ENCODE data around the gene PPP1R3E.

Gene PPP1R3E

DNA sequence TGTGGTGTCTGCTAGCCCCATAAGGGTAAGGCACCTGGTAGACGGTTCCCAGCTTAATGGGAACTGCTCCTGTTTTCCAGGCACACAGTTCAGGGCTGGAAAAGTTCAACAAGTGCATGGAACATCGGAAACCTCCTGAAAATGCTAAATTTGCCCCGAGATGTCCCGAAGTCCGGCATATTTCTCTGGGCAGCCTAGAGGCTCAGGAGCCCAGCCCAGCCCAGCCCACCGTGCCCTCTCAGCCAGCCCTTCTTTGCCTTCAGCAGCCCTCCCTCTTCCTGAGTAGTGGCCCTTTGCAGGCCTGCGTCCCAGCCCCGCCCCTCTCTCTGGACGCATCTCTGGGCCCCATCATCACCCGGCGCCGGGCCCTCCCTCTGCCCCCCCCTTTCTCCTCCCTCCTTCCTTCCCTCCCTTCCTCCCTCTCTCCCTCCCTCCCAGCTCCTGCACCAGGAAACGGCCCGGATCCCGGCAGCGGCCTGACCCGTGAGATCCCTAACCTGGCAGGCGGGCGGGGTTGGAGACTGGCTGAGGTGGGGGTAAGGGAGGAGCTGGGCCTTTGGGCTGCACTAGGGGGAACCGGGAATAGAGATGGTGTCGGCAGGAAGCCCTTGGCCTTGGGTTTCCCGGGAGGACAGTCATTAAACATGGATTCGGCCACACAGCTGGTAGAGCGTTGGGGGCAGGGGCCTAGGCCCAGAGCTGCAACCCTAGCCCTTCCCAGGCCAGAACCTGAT is 3.9 kb upstream of the PPP1R3E start, which contains the start of gene BCL2L2:
BCL2L2 (plus strand) TSS at position 422 of the 734 bp plus-strand sequence. CDS start 935 bp downstream, outside the sequence.
- no peak for TF ChIP-seq CTCF (conservative IDR thresholded peaks at IDR 0.05)
- peak within 1 kb of the TSS; percentile 87 for H3K27ac ChIP-seq

GRCh38 chr14:23301969-23302289 is 730 bp downstream of the PPP1R3E start:
- peak overlapping the region; percentile 92 for H3K27ac ChIP-seq

DNA sequence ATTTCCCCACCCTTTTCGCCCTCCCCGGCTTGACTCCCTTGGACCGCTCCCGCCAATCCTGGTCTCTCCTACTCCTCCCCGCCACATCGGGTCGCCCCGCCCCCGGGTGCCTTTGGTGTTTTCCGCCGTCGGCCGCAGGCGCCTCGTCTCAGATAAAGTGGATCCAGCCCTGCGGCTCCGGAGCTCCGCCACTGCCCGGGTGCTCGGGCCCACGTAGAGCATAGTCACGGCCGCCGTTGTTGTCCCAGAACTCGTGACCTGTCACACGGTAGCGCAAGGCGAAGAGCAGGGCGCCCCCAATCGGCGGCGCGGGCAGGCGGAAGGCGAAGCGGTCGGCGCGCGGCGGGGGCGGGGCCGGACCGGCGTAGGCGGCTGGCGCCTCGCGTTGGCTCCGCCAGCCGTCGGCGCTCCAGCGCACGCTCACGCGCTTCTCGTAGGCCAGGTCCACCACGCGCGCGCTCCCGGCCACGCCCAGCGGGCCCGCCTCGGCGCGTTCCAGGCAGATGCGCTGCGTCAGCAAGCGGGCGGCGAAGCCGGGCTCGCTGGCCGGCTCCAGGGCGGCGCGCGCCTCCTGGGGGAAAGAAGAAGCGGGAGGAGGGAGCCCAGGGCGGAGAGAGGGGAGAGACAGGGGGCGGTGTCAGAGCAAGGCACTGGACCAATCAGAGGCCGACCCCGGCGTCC is 1.2 kb downstream of the PPP1R3E start:
- peak overlapping the region; percentile 92 for H3K27ac ChIP-seq

More at GRCh38 chr14:23301969-23302289, 730 bp downstream of the PPP1R3E start:
- no peak for TF ChIP-seq CTCF (conservative IDR thresholded peaks at IDR 0.05)

DNA sequence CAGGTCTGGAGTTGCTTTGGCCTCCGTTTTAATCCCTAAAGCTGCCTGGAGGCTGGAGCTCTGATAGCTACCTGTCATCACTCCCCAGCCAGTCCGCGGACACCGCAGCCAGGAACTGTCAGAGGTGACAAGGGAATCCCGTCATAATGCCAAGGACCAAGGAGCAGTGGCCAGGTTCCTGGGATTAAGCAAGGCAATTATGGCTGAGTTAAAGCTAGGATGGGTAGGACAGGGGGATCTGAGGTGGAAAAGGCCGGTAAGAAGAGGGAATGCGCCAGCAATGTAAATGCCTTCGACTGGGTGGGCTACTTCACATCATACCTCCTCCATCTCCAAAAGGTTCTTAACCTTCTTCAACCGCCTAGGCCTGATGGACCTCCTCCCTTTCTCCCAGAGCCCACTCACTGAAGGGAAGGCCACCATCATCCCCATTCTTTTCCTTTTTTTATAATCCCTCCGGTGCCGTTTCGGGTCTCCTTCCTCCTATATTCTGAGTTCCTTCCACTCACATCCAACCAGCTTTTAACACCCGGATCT is 1.9 kb downstream of the PPP1R3E start:
- peak overlapping the region; percentile 92 for H3K27ac ChIP-seq
- TF ChIP-seq CTCF (conservative IDR thresholded peaks at IDR 0.05): no peak

More for the DNA sequence above, 1.2 kb downstream of the PPP1R3E start:
- peak; percentile 88 for TF ChIP-seq CTCF (conservative IDR thresholded peaks at IDR 0.05)

DNA sequence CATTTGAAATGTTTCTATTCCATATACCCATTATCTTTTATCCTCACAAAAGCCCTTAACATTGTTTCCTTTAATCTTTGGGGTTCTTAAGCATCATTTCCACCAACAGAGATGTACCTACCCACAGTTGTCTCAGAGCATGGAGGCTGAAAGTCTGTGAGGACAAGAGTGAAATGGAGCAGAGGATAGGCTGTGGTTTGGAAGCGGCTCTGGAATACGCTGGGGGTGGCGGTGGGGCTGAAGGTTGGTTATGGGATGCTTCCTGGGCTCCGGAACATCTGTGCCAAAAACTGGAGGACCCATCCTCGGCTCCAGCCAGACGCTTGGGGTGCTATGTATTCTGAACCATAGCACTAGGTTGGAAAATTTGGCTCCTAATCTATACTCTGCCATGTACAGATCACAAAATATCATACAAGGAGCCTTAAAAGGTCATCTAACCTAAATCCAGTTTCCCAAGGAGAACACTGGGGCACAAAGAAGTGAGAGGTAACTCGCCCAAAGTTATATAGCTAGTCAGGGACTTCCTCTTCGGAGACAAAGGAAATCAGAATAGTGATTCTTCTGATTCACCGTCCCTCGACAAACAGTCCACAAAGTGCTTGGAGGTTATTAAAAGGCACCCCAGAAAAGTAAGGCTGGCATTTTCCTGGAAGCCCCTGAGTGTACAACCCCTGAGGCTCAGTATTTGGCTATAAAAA is 2.5 kb downstream of the PPP1R3E start:
- TF ChIP-seq CTCF (conservative IDR thresholded peaks at IDR 0.05): no peak

DNA sequence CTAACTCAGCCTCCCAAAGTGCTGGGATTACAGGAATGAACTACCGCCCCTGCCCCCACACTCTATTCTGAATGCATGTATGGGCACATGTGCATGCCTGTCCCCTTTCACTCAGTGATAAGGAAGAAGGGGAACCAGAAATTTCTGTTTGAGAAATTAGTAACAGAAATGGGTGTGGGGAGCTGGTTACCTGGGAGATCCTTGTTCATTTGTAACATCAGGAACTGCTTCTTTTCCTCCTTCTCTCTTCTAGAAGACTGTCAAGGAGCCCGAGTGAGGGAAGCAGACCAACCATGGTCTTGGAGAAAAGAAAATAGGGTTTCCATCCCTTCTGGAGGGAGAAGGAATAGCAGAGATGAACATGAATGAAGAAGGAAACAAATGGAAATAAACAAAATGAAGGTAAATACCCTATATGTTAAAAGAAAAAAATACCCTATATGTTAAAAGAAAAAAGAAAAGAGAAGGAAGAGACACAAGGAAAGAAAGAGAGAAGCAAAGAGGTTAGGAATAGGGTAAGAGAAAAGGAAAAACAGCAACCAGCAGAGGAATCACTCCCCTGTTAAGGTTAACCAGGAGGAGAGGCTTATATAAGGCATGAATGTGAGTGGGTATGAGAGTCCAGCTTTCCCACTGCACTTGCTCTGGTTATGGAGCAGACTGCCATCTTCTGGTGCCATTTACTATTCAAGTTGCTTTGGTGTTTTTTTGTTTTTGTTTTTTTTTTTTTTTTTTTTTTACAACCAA is 3.3 kb downstream of the PPP1R3E start:
- TF ChIP-seq CTCF (conservative IDR thresholded peaks at IDR 0.05): peak; percentile 58
- H3K27ac ChIP-seq: peak overlapping the region; percentile 92

More for the DNA sequence above, 2.5 kb downstream of the PPP1R3E start:
- peak overlapping the region; percentile 92 for H3K27ac ChIP-seq
